Measurements from ENCODE around the gene SWSAP1.

- TF ChIP-seq CTCF (IDR thresholded peaks at IDR 0.05) (no peak), TAF1 (IDR thresholded peaks at IDR 0.05; ENCODE audit: borderline replicate concordance, low read depth, low read length) (no peak), RFX5 (IDR thresholded peaks at IDR 0.05; ENCODE audit: low read length) (no peak), NRF1 (IDR thresholded peaks at IDR 0.05; ENCODE audit: low read depth, low read length) (no peak), POLR2AphosphoS5 (IDR thresholded peaks at IDR 0.05; ENCODE audit: low read depth, low read length) (no peak)
Observed at GRCh38 chr19:11390359-11390758, 15.9 kb downstream of the SWSAP1 start.
